Mammary epithelial cell (primary cell): ENCODE results near the gene ZNF200.

Experiments
- EZH2 ChIP-seq: IDR thresholded peaks from 2 replicates; pipeline ENCODE4 v1.6.1; 2012; ENCODE audit warnings: low read length, inconsistent platforms, borderline replicate concordance
- TF ChIP-seq, protein P1 (sequence below), 2 donors: IDR thresholded peaks in 1 of 2; conservative IDR thresholded peaks in 1 of 2; 2 replicates each; pipeline ENCODE4 v1.5.1; 2011 to 2012; ENCODE audit warnings: inconsistent platforms in 2 of 2, low read length in 2 of 2, mild to moderate bottlenecking in 2 of 2, control low read depth in 1 of 2, low read depth in 1 of 2; ENCODE audit not compliant: insufficient read depth in 1 of 2; ENCODE audit errors: extremely low read depth in 1 of 2

DNA sequence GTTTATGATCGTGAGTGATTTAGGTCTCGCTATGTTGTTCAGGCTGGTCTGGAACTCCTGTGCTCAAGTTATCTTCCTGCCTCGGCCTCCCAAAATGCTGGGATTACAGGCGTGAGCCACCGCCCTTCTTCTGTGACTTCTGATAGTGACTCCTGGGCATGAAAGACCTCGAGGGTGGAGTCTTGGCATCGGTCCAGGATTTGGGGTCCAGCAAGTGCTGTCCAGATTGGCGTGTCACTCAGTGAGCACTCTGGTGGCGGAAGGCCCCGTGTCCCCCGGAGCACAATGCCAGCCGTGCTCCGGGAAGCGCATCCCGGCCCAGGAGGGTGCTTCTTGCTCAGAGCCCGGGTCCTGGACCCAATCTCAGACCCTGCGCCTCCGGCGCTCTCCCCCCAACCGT lies 40.2 kb downstream of the ZNF200 start:
- TF ChIP-seq, protein P1, sequence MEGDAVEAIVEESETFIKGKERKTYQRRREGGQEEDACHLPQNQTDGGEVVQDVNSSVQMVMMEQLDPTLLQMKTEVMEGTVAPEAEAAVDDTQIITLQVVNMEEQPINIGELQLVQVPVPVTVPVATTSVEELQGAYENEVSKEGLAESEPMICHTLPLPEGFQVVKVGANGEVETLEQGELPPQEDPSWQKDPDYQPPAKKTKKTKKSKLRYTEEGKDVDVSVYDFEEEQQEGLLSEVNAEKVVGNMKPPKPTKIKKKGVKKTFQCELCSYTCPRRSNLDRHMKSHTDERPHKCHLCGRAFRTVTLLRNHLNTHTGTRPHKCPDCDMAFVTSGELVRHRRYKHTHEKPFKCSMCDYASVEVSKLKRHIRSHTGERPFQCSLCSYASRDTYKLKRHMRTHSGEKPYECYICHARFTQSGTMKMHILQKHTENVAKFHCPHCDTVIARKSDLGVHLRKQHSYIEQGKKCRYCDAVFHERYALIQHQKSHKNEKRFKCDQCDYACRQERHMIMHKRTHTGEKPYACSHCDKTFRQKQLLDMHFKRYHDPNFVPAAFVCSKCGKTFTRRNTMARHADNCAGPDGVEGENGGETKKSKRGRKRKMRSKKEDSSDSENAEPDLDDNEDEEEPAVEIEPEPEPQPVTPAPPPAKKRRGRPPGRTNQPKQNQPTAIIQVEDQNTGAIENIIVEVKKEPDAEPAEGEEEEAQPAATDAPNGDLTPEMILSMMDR (conservative IDR thresholded peaks at IDR 0.05 in 1 of 2, IDR thresholded peaks at IDR 0.05 in 1 of 2; ENCODE audit: extremely low read depth in 1 of 2, insufficient read depth in 1 of 2, low read depth in 1 of 2, low read length in 2 of 2), result no peak
- TF ChIP-seq EZH2, result no peak
